22Rv1 (cell line): ENCODE results near the gene DNAL4.

Experiments
- CTCF ChIP-seq: fragments of 450-650 bp; IDR thresholded peaks from 2 replicates; pipeline ENCODE4 v1.5.1; 2017; ENCODE audit warnings: mild to moderate bottlenecking
- ZFX ChIP-seq: fragments of 450-650 bp; IDR thresholded peaks from 2 replicates; pipeline ENCODE4 v1.6.1; 2017; ENCODE audit warnings: antibody characterized with exemption, borderline replicate concordance

DNA sequence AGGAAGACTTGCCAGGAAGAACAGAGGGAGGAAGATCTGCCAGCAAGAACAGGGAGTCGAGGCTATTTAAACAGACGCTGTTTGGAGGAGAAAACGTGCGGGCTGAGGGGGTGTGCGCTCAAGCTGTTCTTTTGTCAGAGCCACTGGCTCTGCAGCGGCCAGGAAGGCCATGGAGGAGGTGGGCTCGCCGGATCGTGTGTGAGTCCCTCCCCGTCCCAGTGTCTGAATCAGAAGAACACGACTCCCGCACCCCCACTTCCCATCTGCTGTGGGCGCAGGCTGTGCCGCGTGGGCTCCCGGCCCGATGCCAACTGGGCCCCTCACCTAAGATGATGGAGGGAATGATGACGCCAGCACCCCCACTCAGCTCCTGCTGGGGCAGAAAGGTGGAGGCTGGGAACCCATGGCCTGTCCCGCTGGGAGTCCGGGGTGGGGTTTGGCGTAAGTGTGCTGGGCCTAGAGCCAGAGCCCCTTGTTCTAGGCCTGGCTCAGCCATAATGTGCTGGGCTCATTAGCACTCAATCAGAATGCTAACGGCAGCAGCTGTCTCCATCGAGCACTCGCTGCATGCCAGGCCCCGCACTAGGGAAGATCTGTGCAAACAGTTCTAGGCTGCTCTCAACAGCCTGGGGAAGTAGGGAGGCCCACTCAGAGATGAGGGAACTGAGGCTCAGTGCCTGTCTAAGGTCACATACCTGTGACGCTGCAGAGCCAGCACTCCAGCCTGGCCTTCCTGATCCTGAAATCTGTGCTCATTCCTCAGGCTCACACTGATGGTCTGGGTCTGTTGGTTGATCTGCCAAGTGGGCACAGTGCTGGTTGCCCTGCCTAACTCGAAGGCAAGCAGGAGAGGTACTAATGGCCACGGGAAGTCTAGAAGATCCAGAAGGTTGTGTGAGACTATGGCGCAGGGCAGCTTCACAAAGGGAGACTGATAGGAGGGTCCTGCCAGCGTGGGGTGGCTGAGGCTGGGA, 38.3 kb upstream of the DNAL4 start:
- TF ChIP-seq CTCF: no peak
- no peak for TF ChIP-seq ZFX
